ENCODE measurements around the gene NSF.
"Not testable (repeated sequence)": the region's sequence is repeated elsewhere in the genome, so short reads cannot be mapped to it uniquely, and the experiment has no call there.

- TF ChIP-seq EZH2 (IDR thresholded peaks at IDR 0.05); POLR2AphosphoS5 (IDR thresholded peaks at IDR 0.05; ENCODE audit: borderline replicate concordance, low read depth, low read length): not testable (repeated sequence)
Observed at GRCh38 chr17:46617121-46617520, 26.7 kb downstream of the NSF start.

All from SK-N-MC (cell line).